Activated T-cell treated with anti-CD3 and anti-CD28 coated beads, Interleukin-2, amount 50 U/mL, for 24 hours (primary cell): ENCODE results near the gene IREB2.

Source experiments
- DNase-seq: peaks from one replicate; pipeline ENCODE4 v3.0.0-alpha.2; 2020
- H3K27ac Mint-ChIP-seq: 2 replicates; pipeline ENCODE4 v1.8.0; 2020; ENCODE audit warnings: mild to moderate bottlenecking, mixed read lengths
- H3K27me3 Mint-ChIP-seq: 2 replicates; pipeline ENCODE4 v1.8.0; 2020; ENCODE audit warnings: mixed read lengths
- H3K36me3 Mint-ChIP-seq: 2 replicates; pipeline ENCODE4 v1.8.0; 2020; ENCODE audit warnings: low read depth, mixed read lengths
- H3K4me1 Mint-ChIP-seq: 2 replicates; pipeline ENCODE4 v1.8.0; 2020; ENCODE audit warnings: low read depth, mixed read lengths
- H3K4me3 Mint-ChIP-seq: 2 replicates; pipeline ENCODE4 v1.8.0; 2020; ENCODE audit warnings: mild to moderate bottlenecking, moderate library complexity, mixed read lengths
- H3K9me3 Mint-ChIP-seq: 2 replicates; pipeline ENCODE4 v1.8.0; 2020; ENCODE audit warnings: mixed read lengths

Gene IREB2, protein sequence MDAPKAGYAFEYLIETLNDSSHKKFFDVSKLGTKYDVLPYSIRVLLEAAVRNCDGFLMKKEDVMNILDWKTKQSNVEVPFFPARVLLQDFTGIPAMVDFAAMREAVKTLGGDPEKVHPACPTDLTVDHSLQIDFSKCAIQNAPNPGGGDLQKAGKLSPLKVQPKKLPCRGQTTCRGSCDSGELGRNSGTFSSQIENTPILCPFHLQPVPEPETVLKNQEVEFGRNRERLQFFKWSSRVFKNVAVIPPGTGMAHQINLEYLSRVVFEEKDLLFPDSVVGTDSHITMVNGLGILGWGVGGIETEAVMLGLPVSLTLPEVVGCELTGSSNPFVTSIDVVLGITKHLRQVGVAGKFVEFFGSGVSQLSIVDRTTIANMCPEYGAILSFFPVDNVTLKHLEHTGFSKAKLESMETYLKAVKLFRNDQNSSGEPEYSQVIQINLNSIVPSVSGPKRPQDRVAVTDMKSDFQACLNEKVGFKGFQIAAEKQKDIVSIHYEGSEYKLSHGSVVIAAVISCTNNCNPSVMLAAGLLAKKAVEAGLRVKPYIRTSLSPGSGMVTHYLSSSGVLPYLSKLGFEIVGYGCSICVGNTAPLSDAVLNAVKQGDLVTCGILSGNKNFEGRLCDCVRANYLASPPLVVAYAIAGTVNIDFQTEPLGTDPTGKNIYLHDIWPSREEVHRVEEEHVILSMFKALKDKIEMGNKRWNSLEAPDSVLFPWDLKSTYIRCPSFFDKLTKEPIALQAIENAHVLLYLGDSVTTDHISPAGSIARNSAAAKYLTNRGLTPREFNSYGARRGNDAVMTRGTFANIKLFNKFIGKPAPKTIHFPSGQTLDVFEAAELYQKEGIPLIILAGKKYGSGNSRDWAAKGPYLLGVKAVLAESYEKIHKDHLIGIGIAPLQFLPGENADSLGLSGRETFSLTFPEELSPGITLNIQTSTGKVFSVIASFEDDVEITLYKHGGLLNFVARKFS

GRCh38 chr15:78437762-78438618, at the start of gene IREB2:
Gene IREB2, plus strand, starts transcription at chr15:78438216. Its CDS starts 122 bp downstream, at chr15:78438338.
- Mint-ChIP-seq H3K9me3 (no peaks in the 10 kb centered on the region), H3K36me3 (peaks cover 48% of the 10 kb centered on the region), H3K27ac (peak within 1 kb of the TSS; percentile 98), H3K4me1 (peaks cover 45% of the 10 kb centered on the region), H3K27me3 (no peaks in the 10 kb centered on the region), H3K4me3 (peak within 1 kb of the TSS; percentile 86)
- peak; percentile 98 for DNase-seq

DNA sequence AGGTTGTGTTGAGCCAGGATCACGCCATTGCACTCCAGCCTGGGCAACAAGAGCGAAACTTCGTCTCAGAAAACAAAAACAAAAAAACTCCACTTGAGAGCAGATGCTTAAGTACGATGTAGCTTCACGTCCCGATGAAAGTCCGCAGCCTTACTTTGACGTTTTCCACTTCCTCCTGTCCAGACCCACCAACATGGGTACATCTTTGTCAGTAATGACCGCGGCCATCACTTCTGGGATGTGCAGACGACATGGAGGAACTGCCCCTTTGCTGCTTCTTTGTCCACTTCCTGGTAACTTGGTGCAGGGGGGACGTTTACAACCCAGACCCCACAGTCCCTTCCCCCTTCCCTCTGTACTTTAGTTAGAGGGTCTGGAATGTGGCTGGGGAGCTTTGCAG, 49.2 kb upstream of the IREB2 start:
- no peaks in the 10 kb centered on the region for H3K9me3 Mint-ChIP-seq
- peaks cover 31% of the 10 kb centered on the region for H3K27me3 Mint-ChIP-seq
- no peak for DNase-seq
- H3K36me3 Mint-ChIP-seq, result no peaks in the 10 kb centered on the region
- H3K4me3 Mint-ChIP-seq, result no peak overlapping the region
- H3K4me1 Mint-ChIP-seq, result no peaks in the 10 kb centered on the region
- H3K27ac Mint-ChIP-seq, result no peak overlapping the region

- Mint-ChIP-seq H3K4me1 (no peaks in the 10 kb centered on the region), H3K4me3 (no peak overlapping the region), H3K27ac (no peak overlapping the region), H3K9me3 (no peaks in the 10 kb centered on the region), H3K36me3 (no peaks in the 10 kb centered on the region), H3K27me3 (peaks cover 28% of the 10 kb centered on the region)
- DNase-seq, result no peak
Observed at GRCh38 chr15:78389322-78389721, 48.7 kb upstream of the IREB2 start.

GRCh38 chr15:78389738-78390137, 48.3 kb upstream of the IREB2 start:
- Mint-ChIP-seq H3K36me3 (no peaks in the 10 kb centered on the region), H3K9me3 (no peaks in the 10 kb centered on the region), H3K27me3 (peaks cover 27% of the 10 kb centered on the region), H3K4me1 (no peaks in the 10 kb centered on the region), H3K27ac (no peak overlapping the region), H3K4me3 (no peak overlapping the region)
- DNase-seq, result no peak

- no peak for DNase-seq
- Mint-ChIP-seq H3K36me3 (no peaks in the 10 kb centered on the region), H3K4me1 (no peaks in the 10 kb centered on the region), H3K9me3 (no peaks in the 10 kb centered on the region), H3K4me3 (no peak overlapping the region), H3K27ac (no peak overlapping the region), H3K27me3 (peaks cover 22% of the 10 kb centered on the region)
Observed at GRCh38 chr15:78390242-78390641, 47.8 kb upstream of the IREB2 start.

GRCh38 chr15:78390826-78391225, 47.2 kb upstream of the IREB2 start:
- Mint-ChIP-seq H3K9me3 (no peaks in the 10 kb centered on the region), H3K27ac (no peak overlapping the region), H3K4me1 (no peaks in the 10 kb centered on the region), H3K36me3 (no peaks in the 10 kb centered on the region), H3K27me3 (peaks cover 17% of the 10 kb centered on the region), H3K4me3 (no peak overlapping the region)
- DNase-seq, result no peak

DNA sequence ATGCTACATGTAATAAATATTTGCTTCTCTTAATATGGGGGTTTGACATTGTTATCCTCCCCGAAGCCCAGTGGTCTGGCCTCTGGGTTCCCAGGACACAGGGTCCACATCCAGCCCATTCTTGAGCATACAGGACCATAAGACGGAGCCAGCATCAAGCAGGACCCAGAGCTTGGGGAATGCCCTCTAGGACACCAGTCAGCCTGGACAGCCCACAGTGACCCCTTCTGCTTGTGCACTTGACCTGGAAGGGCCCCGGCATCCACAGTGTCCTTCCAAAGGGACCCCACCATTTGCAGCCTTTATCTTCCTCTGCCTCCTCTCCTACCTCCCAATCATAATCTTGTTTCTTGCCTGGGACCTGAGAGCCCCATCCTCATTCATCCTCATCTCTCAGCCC, 46.2 kb upstream of the IREB2 start:
- Mint-ChIP-seq H3K4me3 (no peak overlapping the region), H3K4me1 (no peaks in the 10 kb centered on the region), H3K36me3 (no peaks in the 10 kb centered on the region), H3K9me3 (no peaks in the 10 kb centered on the region), H3K27me3 (peaks cover 10% of the 10 kb centered on the region), H3K27ac (no peak overlapping the region)
- no peak for DNase-seq

DNA sequence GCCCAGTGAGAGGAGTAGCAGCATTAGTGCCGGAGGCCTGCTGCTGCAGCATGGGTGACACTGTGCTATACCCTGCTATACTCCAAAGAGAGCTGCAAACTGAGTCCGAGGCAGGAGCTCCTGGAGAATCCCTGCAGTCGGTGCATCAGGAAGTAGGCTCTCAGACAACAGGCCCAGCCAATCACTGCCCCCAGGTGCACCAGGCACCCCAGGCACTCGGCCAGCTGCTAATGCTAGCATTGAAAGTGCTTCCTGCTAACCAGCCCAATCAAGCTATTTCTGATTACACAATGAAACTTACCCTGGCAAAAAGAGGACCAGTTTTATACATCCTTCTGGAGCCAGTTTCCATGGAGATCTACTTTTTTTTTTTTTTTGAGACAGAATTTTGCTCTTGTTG, 45.6 kb upstream of the IREB2 start:
- H3K4me3 Mint-ChIP-seq, result no peak overlapping the region
- H3K9me3 Mint-ChIP-seq, result no peaks in the 10 kb centered on the region
- peaks cover 8% of the 10 kb centered on the region for H3K27me3 Mint-ChIP-seq
- no peak for DNase-seq
- no peaks in the 10 kb centered on the region for H3K4me1 Mint-ChIP-seq
- no peaks in the 10 kb centered on the region for H3K36me3 Mint-ChIP-seq
- no peak overlapping the region for H3K27ac Mint-ChIP-seq

- Mint-ChIP-seq H3K36me3 (no peaks in the 10 kb centered on the region), H3K27ac (no peak overlapping the region)
Observed at GRCh38 chr15:78393137-78393536, 44.9 kb upstream of the IREB2 start.

GRCh38 chr15:78394026-78394425, 44.0 kb upstream of the IREB2 start:
- no peak for DNase-seq
- no peak overlapping the region for H3K27ac Mint-ChIP-seq
- peaks cover 3% of the 10 kb centered on the region for H3K27me3 Mint-ChIP-seq
- no peaks in the 10 kb centered on the region for H3K36me3 Mint-ChIP-seq
- H3K4me3 Mint-ChIP-seq, result no peak overlapping the region
- no peaks in the 10 kb centered on the region for H3K9me3 Mint-ChIP-seq
- no peaks in the 10 kb centered on the region for H3K4me1 Mint-ChIP-seq

More at GRCh38 chr15:78393137-78393536, 44.9 kb upstream of the IREB2 start:
- no peaks in the 10 kb centered on the region for H3K4me1 Mint-ChIP-seq
- no peak overlapping the region for H3K4me3 Mint-ChIP-seq
- H3K9me3 Mint-ChIP-seq, result no peaks in the 10 kb centered on the region
- DNase-seq, result no peak
- peaks cover 5% of the 10 kb centered on the region for H3K27me3 Mint-ChIP-seq

- Mint-ChIP-seq H3K36me3 (no peaks in the 10 kb centered on the region), H3K27me3 (peaks cover 2% of the 10 kb centered on the region), H3K27ac (no peak overlapping the region), H3K9me3 (no peaks in the 10 kb centered on the region), H3K4me3 (no peak overlapping the region), H3K4me1 (no peaks in the 10 kb centered on the region)
- DNase-seq, result no peak
Observed at GRCh38 chr15:78394981-78395616, 42.9 kb upstream of the IREB2 start.

- Mint-ChIP-seq H3K36me3 (no peaks in the 10 kb centered on the region), H3K4me1 (no peaks in the 10 kb centered on the region), H3K27me3 (no peaks in the 10 kb centered on the region), H3K9me3 (no peaks in the 10 kb centered on the region), H3K4me3 (no peak overlapping the region), H3K27ac (no peak overlapping the region)
- no peak for DNase-seq
Observed at GRCh38 chr15:78396186-78396814, 41.7 kb upstream of the IREB2 start.

- no peaks in the 10 kb centered on the region for H3K27me3 Mint-ChIP-seq
- no peaks in the 10 kb centered on the region for H3K9me3 Mint-ChIP-seq
- H3K27ac Mint-ChIP-seq, result no peak overlapping the region
- H3K4me1 Mint-ChIP-seq, result no peaks in the 10 kb centered on the region
- no peak for DNase-seq
- no peaks in the 10 kb centered on the region for H3K36me3 Mint-ChIP-seq
- no peak overlapping the region for H3K4me3 Mint-ChIP-seq
Observed at GRCh38 chr15:78396976-78397375, 41.0 kb upstream of the IREB2 start.
